Measurements from ENCODE around the gene DNAJA3.
"Not testable (repeated sequence)": the region's sequence is repeated elsewhere in the genome, so short reads cannot be mapped to it uniquely, and the experiment has no call there.

The DNAJA3 gene

GRCh38 chr16:4387781-4388180 lies 37.9 kb upstream of the DNAJA3 start:
- DNase-seq, result no peak

DNA sequence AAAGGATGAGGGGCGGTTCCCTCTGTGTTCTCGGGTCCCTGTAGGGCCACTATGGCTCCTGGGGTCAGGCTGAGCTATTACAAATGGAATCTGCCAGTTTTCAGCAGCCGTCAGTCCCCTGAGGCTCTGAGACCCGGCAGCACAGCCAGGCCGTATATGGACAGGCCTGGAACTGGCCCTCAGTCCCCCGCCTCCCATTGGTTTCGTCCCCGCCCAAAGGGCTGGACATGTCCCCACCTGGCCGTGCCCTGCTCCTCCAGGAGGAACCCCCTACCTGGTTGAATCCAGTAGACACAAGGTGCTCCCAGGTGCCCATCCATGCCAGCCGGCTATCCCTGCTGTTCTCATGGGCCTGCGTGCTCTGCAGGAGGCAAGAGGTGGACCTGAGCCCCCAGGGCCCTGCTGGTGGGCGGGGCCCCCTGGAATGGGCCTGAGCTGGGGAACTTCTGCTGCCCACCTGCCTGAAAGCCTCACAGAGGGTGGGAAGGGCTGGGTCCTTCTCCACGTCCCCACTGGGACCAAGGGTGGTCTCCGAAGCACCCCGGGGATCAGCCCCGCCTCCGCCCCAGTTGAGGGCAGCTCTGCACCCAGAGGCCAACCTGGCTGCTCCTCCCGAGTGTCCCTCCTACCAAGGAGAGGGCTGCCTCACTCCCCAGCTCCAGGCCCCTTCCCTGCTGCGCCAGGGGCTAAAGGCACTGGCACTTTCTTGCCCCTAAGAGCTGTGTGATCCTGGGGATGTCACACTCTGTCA lies 37.2 kb upstream of the DNAJA3 start:
- DNase-seq, result no peak

- DNase-seq, result no peak
Observed at GRCh38 chr16:4389051-4389955, 36.4 kb upstream of the DNAJA3 start.

- peak; percentile 27 for DNase-seq
Observed at GRCh38 chr16:4390266-4391260, 35.1 kb upstream of the DNAJA3 start.

DNA sequence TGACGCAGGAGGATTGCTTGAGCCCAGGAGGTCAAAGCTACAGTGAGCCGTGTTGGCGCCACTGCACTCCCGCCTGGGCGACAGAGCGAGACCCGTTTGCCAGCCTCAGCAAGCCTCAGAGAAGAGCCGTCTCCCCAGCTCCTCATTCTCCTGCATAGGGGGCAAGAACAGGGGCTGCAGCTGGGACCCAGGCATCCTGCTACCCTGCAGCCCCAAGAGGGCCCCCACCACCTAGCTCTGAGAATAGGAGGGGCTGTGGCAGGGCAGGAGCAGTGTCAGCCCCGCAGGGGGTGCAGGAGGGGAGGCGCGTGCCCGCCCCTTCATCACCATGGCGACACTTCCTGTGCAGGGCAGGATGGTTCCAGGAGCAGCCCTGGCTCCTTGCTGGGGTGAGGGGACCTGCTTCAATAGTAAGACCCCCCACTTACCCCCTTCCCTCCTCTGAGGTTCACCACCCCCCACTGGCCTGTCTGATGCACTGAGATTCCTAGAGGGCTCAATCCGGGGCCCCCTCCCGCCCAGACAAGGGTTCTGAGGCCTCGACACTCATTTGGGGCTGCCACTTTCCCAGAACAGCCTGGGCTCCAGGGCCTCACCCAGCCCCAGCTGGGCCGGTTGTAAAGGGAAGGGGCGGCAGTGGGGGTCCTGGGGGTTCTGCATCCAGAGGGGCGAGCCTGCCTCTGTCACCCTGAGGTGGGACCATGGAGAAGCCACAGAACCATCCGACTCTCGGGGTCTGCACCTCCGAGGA lies 33.9 kb upstream of the DNAJA3 start:
- DNase-seq, result no peak

- peak; percentile 66 for DNase-seq
Observed at GRCh38 chr16:4392382-4393239, 33.1 kb upstream of the DNAJA3 start.

DNA sequence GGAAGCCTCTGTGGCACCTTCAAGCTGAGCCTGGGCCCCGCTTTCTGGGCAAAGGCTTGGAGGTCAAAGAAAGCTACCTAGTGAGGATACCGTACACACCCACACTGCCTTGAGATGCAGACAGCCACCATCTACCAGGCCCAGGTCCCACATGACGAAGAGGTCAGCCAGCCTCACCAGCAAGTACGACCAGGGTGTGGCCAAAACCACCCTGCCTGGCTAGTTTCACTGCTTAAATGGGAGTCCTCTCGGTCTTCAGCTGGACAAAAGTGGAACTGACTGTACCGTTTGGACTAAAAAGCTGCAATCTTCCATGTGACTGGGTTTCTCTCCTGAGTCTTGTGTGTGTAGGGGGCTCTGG lies 32.4 kb upstream of the DNAJA3 start:
- no peak for DNase-seq

DNA sequence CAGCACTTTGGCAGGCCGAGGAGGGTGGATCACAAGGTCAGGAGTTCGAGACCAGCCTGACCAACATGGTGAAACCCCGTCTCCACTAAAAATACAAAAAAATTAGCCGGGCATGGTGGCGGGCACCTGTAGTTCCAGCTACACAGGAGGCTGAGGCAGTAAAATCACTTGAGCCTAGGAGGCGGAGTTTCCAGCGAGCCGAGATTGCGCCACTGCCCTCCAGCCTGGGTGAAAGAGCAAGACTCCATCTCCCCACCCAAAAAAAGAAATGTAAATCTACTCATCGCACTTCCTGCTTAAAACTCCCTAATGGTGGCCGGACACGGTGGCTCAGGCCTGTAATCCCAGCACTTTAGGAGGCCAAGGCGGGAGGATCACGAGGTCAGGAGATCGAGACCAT lies 31.8 kb upstream of the DNAJA3 start:
- not testable (repeated sequence) for DNase-seq

DNA sequence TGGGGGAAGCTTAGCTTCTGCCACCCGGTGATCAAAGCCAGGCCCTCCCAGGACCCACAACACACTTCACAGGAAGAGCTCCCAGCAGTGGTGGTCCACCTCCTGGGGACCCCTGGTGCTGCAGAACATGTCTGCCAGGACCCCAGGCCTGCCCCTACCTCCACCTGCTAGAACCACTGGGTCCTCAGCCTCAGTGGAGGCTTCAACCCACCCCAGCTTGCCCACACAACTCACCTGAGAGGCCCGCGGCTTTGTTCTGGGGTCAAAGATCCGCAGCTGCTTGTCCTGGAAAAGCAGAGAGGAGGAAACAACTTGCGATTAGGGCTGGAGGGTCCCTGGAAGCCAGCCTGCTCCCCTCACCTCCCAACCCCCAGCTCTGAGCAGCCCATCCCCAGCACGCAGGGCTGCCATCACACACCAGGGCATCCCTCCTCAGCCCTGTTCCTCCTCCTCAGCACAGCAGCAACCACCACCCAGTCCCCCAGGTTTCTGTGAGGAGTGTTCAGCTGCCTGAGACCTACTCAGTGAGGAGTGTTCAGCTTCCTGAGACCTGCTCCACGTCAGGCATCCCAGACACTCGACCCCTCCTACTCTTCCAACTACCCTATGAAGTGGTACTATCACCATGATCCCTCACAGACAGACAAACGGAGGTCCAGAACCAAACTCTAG lies 30.5 kb upstream of the DNAJA3 start:
- DNase-seq, result no peak

DNA sequence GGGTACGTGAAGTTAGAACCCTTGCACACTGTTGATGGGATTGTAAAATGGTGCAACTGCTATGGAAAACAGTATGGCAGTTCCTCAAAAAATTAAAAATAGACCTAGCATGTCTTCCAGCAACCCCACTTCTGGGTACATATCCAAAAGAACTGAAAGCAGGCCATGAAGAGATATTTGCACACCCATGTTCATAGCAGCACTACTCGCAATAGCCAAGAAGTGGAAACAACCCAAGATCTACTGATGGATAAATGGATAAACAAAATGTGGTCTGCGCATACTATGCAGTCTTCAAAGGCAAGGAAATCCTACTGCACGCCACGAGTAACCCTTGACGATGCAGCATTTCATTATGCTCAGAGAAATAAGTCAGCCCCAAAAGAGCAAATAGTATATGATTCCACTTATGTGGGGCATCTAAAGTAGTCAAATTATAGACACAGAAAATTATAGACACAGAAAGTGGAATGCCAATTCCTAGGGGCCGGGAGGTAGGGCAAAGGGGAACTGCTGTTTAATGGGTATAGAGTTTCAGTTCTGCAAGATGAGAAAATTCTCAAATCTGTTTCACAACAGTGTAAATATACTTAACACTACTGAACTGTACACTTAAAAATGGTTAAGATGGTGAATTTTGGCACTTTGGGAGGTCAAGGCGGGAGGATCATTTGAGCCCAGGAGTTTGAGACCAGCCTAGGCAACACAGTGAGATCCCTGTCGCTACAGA lies 26.5 kb upstream of the DNAJA3 start:
- DNase-seq, result no peak

- DNase-seq, result no peak
Observed at GRCh38 chr16:4401094-4401501, 24.6 kb upstream of the DNAJA3 start.

- DNase-seq, result no peak
Observed at GRCh38 chr16:4401510-4401909, 24.2 kb upstream of the DNAJA3 start.

- DNase-seq, result peak; percentile 88
Observed at GRCh38 chr16:4402439-4403132, 23.1 kb upstream of the DNAJA3 start.

DNA sequence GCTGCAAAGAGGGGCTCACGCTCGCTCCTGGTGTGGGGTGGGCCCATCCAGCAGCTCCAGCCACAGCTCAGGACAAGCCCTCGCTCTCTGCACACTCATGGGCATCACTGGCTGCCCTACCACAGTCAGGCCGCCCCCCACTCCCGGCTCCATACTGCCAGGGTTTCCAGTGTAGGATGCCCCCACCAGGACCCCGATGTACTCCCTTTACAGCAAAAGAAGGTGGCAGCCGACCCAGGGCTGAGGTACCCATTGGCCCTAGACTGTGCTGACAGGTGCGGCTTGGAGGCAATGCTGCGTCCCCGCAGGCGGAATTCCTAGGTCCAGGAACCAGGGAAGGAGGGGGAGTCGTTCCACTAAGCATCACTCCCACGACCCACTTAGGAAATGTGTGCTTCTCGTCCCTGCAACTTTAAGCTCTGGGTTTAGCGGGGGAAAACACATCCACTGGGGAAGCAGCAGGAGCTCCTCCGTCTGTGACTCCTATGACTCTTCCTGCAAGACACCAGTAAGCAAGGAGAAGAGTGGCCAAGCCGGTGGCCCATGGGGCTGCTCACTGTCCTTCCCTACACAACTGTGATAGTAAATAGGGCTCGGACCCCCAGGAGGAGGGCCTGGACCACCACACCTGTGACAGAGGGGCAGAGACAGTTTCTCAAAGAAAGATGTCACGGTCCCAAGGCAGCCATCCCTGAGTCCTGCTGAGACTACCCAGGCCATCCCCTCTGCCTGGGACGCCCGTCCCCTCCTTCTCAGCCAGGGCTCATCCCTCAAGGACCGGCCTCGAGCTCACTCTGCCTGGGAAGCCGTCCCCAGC lies 22.3 kb upstream of the DNAJA3 start:
- DNase-seq, result no peak

DNA sequence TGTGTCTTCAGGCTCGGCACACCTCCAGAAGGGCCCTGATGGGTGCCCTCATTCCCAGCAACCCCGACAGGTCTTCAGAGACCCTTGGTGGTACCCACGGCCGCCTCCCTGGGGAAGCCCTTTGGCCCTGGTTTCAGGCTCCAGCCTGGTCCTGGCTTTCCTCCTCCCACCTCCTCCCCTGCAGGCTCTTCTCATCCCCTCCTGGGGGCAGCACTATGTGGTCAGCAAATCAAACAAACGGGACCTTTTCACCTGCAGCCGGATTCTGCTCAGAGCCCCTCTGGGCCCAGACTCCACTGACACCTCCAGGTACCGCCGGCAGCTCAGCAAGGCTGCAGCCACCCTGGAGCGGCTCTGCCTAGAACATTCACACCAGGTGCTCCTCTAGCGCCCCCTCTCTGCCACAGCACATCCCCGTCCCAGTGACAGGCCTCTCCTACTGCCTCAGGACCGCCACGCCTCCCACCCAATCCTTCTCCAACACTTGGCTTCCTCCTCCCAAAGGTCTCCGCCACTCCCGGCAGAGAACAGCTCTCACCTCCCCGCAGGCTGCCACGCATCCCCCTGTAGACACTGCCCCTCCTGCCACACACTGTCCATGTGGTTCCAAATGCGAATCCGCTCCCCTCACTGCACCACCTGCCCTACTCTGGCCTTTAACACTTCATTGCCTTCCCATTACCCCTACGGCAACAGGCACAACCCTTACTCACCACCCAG lies 21.3 kb upstream of the DNAJA3 start:
- DNase-seq, result peak; percentile 77

GRCh38 chr16:4404967-4405696 lies 20.5 kb upstream of the DNAJA3 start:
- DNase-seq, result no peak

Measured in NCI-H82 (cell line).